ENCODE results near the gene USP28. TPM values are rescaled to one million over a fixed set of nuclear protein-coding genes. Genes with fewer than 3 reads are reported as not detected.

USP28 gene
- total RNA-seq, 1 donor from 2014 or later = 14.2 TPM

GRCh38 chr11:113841691-113842090 lies 33.7 kb downstream of the USP28 start:
- no peak overlapping the region for H3K27ac ChIP-seq
- DNase-seq (ENCODE audit: low spot score) = no peak
- H2AFZ ChIP-seq (replicated peaks) = no peak overlapping the region
- TF ChIP-seq CTCF (IDR thresholded peaks at IDR 0.05) (no peak), EZH2phosphoT487 (IDR thresholded peaks at IDR 0.05) (no peak), EZH2 (IDR thresholded peaks at IDR 0.05) (no peak)
- H3K4me3 ChIP-seq = no peak overlapping the region
- Mint-ChIP-seq H3K4me3 (no peak overlapping the region), H3K36me3 (peaks cover 22% of the 10 kb centered on the region), H3K4me1 (no peaks in the 10 kb centered on the region), H3K9me3 (no peaks in the 10 kb centered on the region), H3K27me3 (ENCODE audit: insufficient read depth, low read depth) (no peaks in the 10 kb centered on the region), H3K27ac (no peak overlapping the region)
- no peaks in the 10 kb centered on the region for H3F3A ChIP-seq (ENCODE audit: low read depth)
- peaks cover 2% of the 10 kb centered on the region for H3K79me2 ChIP-seq (ENCODE audit: low read depth)
- no peak overlapping the region for H3K9ac ChIP-seq
- no peaks in the 10 kb centered on the region for H3K9me3 ChIP-seq (ENCODE audit: low read depth)
- H3K27me3 ChIP-seq = no peaks in the 10 kb centered on the region
- H3K36me3 ChIP-seq = no peaks in the 10 kb centered on the region
- H3K4me1 ChIP-seq = no peaks in the 10 kb centered on the region
- H4K20me1 ChIP-seq (ENCODE audit: low read depth) = no peaks in the 10 kb centered on the region
- no peak overlapping the region for H3K4me2 ChIP-seq

GRCh38 chr11:113840932-113841664 lies 34.3 kb downstream of the USP28 start:
- Histone ChIP-seq H3K9me3 (ENCODE audit: low read depth) (no peaks in the 10 kb centered on the region), H2AFZ (replicated peaks) (no peak overlapping the region), H4K20me1 (ENCODE audit: low read depth) (no peaks in the 10 kb centered on the region), H3K4me1 (no peaks in the 10 kb centered on the region), H3K79me2 (ENCODE audit: low read depth) (no peaks in the 10 kb centered on the region), H3K27me3 (no peaks in the 10 kb centered on the region), H3K4me3 (no peak overlapping the region), H3F3A (ENCODE audit: low read depth) (no peaks in the 10 kb centered on the region), H3K4me2 (no peak overlapping the region), H3K9ac (no peak overlapping the region), H3K36me3 (no peaks in the 10 kb centered on the region), H3K27ac (no peak overlapping the region)
- TF ChIP-seq CTCF (IDR thresholded peaks at IDR 0.05) = no peak
- TF ChIP-seq EZH2phosphoT487 (IDR thresholded peaks at IDR 0.05) = no peak
- TF ChIP-seq EZH2 (IDR thresholded peaks at IDR 0.05) = no peak
- Mint-ChIP-seq H3K27ac (no peak overlapping the region), H3K9me3 (no peaks in the 10 kb centered on the region), H3K27me3 (ENCODE audit: insufficient read depth, low read depth) (no peaks in the 10 kb centered on the region), H3K36me3 (peaks cover 20% of the 10 kb centered on the region), H3K4me3 (no peak overlapping the region), H3K4me1 (no peaks in the 10 kb centered on the region)
- DNase-seq (ENCODE audit: low spot score) = no peak

- H3K36me3 ChIP-seq = no peaks in the 10 kb centered on the region
- no peaks in the 10 kb centered on the region for H3K9me3 ChIP-seq (ENCODE audit: low read depth)
- no peak overlapping the region for H3K4me2 ChIP-seq
- no peak overlapping the region for H3K27ac Mint-ChIP-seq
- H3K36me3 Mint-ChIP-seq = peaks cover 22% of the 10 kb centered on the region
- DNase-seq (ENCODE audit: low spot score) = no peak
- H3K27me3 ChIP-seq = no peaks in the 10 kb centered on the region
- H3K4me1 Mint-ChIP-seq = no peaks in the 10 kb centered on the region
- H4K20me1 ChIP-seq (ENCODE audit: low read depth) = no peaks in the 10 kb centered on the region
- no peaks in the 10 kb centered on the region for H3K9me3 Mint-ChIP-seq
- H2AFZ ChIP-seq (replicated peaks) = no peak overlapping the region
- no peak overlapping the region for H3K4me3 ChIP-seq
- H3K4me1 ChIP-seq = no peaks in the 10 kb centered on the region
- TF ChIP-seq CTCF (IDR thresholded peaks at IDR 0.05) (no peak), EZH2phosphoT487 (IDR thresholded peaks at IDR 0.05) (no peak), EZH2 (IDR thresholded peaks at IDR 0.05) (no peak)
- no peak overlapping the region for H3K9ac ChIP-seq
- no peaks in the 10 kb centered on the region for H3K79me2 ChIP-seq (ENCODE audit: low read depth)
- no peak overlapping the region for H3K27ac ChIP-seq
- no peak overlapping the region for H3K4me3 Mint-ChIP-seq
- H3F3A ChIP-seq (ENCODE audit: low read depth) = no peaks in the 10 kb centered on the region
- no peaks in the 10 kb centered on the region for H3K27me3 Mint-ChIP-seq (ENCODE audit: insufficient read depth, low read depth)
Observed at GRCh38 chr11:113839842-113840241, 35.5 kb downstream of the USP28 start.
